Inferior parietal cortex (tissue), 1 donor: ENCODE results near the gene RGMA.
"Not testable (repeated sequence)": the region's sequence is repeated elsewhere in the genome, so short reads cannot be mapped to it uniquely, and the experiment has no call there.

ENCODE experiments used
- DNase-seq: peaks from one replicate; pipeline ENCODE4 v3.0.0-alpha.2; 2016; ENCODE audit errors: extremely low spot score

RGMA gene

DNA sequence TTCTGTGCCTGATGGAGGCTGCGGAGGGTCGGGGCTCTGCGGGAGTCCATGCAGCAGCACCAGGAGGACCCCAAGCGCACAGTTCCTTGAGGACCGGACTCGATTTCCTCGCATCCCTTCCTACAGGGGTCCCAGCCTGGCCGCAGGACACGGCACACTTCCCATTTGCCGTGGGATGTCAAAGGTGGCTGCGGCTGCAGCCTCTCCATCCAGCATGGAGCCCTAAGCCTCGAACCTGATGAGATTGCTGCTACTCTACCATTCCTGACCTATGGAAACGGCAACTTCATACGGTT, 40.6 kb downstream of the RGMA start:
- no peak for DNase-seq

DNA sequence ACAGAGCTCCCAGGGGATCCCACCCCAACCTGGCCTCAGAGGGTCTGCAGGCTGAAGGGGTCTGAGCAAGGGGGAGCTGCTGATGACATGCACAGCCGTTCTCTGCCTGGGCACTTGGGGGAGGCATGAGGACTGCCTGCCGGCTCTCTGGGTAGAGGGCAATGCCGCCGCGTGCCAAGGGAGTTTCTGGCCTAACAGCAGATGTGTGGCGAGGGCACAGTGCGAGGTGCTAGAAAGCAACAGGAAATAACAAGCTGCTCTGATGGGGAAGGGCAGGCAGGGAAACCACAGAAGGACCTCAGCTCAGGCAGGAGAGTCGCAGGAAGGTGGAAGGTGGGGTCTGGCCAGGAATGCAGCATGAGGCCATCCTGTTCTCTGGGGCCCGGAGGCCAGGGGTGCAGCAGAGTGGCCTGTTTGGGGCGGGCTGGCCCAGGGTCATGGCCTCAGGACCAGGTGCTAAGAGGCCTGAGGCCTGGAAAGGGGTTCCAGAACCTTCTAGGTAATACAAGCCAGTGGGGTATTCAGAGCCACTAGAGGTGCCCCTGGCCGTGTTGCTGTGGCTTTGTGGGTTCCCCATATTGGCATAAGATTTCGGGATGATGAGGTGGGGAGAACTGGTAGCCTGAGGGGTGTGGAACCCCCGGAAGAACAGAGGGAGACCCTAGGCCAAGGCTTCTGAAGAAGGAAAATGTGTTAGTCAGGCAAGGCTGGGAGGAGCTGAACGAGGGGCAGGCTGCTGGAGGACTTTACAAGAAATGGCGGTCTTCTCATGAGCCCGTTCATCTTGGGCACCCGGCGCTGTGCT, 41.2 kb downstream of the RGMA start:
- no peak for DNase-seq

DNA sequence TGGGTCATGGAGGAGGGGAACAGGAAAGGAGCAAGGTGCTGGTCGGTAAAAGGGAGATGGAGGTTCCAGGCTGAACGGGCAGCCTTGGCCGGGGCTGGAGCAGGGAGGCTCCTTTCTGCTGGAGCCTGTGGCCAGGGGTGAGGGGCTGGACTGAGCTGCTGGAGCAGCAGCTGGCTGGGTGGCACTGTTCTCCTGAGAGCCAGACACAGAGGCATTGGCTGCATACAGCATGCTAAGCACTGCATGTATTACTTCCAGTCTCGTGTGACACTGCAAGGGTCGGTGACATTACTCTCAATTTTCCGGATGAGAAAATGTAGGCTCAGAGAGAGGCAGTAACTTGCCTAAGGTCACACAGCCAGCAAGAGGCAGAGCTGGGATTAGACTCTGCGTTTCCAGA, 42.3 kb downstream of the RGMA start:
- DNase-seq, result no peak

DNA sequence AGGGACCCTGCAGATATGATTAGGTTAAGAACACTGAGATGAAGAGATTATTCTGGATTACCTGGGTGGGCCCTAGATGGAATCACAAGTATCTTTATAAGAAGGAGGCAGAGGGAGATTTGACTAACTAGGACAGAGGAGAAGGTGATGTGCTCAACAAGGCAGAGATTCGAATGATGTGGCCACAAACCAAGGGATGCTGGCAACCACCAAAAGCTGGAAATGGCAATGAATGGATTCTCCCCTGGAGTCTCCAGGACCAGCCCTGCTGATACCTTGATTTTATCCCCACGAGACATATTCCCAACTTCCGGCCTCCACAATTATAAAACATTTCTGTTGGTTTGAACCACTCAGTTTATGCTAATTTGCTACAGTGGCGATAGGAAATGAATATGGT, 42.9 kb downstream of the RGMA start:
- DNase-seq, result no peak

DNA sequence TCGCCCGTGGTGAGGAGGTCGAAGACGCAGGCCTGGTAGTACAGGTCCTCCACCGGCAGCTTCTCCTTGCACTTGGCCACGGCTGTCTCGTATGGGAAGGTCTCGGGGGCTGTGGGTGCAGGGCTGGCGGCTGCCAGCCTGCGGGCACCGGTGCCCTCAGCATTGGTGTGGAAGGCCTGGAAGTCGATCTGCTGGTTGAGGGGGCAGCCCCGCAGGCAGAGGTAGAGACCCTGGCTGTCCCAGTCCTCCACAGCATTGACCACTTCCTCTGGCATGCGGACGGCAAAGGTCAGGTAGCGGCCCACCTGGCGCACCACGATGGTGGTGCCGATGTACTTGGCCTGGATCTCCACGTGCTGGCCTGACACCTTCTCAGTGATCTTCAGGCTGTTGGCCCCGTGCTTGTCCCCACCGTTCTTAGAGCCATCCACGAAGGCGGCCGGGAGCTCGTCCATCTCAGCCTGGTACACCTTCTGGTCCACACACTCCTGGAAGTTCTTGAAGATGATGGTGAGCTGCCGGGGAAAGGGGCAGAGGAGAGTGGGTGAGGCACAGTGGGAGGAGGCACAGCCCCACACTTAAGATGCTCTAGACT, 43.7 kb downstream of the RGMA start:
- no peak for DNase-seq

DNA sequence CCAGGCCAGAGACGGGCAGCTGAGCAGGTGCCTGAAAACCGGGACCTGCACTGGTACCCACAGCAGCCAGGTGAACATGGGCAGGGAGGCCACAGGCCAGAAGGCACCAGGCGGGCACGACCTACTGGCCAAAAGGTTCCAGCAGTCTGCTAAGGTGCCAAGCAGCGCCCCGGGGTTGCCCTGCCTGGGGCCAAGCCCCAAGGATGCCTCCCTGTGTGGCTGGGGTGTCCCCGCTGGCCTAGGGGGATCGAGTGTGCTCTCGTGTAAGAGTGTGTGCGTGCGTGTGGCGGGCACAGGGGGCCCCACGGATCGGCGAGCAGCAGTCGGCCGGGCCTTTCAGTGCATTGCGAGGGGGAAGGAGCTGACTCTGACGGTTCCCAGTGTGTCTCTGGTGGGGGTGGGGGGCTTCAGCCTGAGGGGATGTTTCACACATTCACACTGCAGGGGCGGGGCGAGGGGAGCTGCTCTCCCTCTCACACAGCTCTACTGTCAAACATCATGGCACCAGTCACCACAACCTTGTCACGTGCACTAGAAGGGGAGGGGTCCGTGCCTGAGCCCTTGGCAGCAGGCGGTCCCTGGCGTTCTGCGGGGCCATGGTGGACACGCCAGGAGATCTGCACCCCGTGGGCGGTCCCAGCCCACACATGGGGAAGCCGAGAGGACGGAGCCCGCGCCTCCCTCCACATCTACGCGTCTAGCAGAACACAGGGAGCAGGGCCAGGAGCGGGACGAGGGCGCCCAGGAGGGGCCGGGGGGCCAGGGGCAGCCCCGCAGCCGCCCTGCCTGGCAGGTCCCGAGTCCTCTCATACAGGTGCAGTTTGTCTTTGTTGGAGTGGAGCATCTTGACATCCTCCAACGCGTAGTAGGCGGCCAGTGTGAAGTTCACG, 44.5 kb downstream of the RGMA start:
- no peak for DNase-seq

DNA sequence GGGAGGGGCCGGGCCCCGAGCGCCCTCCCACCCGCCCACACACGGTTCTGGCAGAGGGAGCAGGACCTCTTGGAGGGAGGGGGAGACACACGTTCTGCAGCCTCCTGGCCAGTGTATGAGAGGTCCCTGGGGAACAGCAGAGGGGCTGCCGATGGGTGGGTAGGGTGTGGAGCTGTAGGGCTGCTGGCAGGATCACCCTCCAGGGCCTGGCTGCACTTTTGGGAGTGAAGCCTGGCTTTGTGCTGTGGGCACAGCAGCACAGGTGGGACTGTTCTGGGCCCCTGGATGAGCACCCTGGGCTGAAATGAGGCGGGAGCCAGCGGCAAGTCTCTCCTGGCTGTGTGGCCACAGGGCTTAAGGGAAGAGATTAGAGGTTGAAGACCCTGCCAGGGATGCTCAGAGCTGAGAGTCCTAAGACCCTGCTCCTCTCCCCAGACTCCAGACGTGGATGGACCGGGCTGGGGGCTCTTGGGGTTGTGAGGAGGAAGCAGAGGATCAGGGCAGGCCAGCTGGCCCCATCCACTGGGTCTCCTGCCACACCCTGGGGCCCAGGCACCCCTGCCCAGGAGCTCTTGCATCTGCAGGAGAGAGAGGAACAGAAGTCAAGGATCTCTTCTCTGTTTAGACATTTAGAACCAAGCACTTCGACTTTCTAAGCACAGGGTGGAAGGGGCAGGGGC, 45.2 kb downstream of the RGMA start:
- DNase-seq, result no peak

DNA sequence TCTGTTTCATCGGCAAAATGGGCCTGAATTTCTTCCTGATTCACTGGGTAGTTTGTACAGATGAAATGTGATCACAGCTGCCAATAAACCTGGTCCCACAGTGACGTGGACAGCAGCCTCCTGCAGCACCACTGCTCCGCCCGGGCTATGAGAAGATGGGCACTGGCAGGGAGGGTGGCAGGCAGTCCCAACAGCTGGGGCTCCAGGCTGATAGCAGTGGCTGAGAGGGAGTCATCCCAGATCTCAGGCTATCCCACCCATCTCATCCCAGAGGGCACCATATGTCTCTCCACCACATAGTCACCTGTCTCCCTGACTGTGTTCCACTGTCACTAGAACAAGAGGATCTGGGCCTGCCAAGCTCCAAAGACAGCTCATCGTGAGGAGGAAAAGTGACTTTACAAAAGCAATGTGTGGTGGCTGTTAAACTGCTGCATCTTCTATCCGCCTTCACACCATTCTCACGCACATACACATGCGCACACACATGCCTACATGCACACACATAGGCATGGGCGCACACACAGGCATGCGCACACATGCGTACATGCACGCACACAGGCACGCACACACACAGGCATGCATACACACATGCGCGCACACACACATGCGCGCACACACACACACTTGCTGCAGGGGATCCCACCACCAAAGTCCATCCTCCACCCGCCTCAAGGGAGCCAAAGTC, 46.2 kb downstream of the RGMA start:
- no peak for DNase-seq

DNA sequence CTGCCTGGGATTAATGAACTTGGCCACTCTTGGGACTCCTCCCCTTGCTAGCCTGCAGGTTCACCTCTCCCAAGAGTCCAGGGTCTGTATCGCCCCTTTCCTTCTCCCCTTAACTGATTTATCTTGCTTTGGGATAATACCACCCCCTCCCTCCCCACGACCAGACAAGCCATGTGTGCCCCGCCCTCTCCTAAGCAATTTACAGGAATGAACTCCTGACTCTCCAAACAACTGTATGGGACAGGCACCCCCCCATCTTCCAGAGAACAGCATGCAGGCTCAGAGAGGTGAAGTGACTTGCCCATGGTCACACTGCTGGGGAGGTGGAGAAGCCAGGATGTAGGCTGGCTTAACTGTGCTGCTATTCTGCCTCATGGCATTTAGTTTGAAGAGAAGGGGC, 46.8 kb downstream of the RGMA start:
- no peak for DNase-seq

DNA sequence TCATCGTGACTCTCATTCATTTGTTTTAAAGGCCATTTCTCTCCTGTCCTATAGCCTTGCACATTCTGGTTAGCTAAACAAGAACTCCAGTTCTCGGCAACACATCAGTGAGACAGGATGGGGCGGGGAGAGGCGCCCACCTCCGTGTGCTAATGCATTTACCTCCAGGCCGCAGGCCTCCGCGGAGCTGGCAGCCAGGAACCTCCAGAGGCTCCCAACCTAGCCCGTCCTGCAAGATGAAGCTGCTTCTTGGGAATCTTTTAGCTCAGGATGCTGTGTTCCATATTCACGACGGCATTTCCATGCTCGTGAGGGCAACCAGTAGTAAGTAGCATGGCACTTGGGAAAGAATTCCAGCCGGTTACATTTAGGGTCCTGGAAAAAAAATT, 47.9 kb downstream of the RGMA start:
- DNase-seq, result no peak

DNA sequence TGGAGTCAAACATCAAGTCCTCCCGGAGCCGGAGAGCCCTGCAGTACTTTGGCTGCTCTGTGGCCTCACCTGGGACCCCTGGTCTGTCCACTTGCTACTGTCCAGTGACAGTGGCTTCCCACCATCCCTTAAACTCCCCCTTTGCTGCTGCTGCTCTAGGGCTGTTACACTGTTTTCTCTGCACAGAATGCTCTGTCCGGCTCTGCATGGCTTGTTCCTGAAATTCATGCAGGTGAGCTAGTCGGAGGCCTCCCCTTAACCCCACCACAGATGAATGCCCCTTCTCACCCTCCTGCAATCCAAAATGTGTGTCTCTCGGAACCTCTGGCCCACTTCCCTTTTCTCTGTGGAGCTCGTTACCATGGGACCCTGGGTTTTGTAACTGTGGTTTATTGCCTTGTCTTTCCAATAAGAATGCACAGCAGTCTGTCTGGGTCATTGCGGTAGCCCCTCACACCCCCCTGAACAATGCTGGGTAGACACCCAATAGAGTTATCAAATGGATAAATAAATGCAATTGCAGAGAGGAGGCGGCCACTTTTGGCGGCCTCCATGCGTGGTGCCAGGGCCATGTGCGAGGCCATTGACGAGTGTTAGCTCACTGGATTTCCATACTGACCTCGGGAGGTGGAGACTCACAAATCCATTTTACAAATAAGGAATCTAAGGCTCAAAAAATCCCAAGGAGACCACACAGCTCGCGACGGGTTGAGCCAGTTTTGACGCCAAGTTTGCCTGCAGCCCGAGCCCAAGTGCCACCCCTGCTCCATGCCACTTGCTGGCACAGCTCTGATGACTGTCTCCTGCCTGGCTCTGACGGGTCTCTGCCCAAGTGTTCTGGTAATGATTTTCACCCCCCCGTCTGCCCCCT, 48.5 kb downstream of the RGMA start:
- DNase-seq, result no peak

DNA sequence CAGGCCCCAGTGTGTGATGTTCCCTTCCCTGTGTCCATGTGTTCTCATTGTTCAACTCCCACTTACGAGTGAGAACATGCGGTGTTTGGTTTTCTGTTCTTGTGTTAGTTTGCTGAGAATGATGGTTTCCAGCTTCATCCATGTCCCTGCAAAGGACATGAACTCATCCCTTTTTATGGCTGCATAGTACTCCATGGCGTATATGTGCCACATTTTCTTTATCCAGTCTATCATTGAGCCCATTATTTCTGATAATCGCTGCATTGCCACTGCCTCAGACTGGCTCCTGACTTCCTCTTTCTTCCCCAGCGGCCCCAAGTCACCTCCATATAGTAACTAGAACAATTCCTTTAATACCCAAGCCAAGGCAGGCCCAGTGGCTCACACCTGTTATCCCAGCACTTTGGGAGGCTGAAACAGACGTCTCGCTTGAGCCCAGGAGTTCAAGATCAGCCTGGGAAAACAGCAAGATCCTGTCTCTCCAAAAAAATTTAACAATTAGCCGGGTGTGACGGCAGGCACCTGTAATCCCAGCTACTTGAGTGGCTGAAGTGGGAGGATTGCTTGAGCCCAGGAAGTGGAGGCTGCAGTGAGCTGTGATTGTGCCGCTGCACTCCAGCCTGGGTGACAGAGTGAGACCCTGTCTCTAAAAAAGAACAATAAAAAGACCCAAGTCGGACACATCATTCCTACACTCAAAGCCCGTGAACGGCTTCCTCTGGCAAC, 49.3 kb downstream of the RGMA start:
- DNase-seq, result not testable (repeated sequence)

DNA sequence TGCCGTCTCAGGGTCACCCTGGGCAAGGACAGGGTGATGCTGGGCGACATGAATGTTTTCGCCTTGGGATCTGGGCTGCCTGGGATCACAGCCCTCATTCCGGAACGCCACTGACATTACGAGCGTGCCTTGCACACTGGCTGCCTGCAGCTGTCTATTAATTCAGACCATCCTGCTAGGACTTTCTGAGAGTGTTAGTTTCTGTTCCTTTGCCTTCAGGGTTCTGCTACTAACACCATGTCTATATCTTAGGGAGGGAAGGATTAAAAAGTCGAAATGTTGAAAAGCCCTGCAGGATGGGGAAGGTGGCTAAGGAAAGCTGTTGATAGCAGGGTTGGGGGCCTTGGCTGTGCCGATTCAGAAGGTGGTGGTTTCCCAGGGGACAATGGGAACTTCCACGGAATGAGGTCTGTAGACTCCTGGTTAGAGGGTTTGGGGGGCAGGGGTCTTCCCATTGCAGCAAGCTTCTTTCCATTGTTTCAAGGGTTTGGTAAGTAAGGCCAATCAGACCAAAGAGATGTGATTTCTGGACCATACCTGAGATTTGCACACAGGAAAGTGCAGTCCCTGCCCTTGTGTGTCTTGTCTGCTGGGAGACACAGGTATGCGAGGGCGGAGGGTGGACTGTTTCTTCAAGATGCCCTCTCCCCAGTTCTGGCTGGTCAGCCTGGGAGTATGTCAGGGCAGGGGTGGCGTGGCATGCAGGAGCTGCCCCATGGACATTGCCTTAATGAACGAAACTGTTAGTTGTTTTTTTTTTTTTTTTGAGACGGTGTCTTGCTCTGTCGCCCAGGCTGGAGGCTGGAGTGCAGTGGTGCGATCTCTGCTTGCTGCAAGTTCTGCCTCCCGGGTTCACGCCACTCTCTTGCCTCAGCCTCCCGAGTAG, 50.9 kb downstream of the RGMA start:
- no peak for DNase-seq

DNA sequence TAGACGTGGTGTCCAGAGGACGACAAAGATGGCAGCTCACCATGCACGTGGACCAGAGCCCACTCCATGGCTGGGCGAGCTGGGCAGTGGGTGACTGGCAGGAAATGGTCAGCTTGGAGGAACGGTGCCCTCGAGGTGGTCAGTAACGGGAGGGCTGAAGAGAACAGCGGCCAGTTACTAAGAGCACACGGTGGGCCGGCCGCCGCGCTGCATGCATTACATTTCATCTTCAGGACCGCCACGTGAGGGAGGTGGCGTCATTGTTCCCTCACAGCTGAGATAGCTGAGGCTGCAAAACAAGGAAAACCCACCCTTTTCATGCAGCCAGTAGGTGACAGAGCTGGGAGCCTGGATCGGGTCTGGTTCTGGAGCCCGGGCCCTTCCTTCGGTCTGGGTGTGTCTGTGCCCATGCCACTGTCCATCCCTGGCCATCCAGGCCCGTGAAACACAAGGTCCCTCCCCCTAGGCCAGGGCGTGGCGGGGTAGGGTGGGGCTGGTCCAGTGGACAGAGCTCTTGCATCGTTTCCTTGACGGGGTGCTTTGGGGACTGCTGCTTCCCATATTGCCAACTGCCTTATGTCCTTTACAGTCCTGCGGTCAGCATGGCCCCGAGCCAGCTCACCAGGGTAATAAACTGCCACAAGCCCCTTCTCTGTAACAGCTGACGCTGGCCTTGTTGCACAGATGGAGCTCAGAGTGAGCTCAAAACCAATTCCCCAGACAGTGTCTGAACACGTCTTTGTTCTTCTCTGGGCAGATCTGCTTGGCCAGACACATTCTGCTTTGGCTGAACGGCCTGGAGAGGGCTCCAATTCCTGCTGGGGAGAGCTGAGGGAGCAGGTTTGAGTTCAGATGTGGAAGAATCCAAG, 51.8 kb downstream of the RGMA start:
- peak; percentile 56 for DNase-seq

DNA sequence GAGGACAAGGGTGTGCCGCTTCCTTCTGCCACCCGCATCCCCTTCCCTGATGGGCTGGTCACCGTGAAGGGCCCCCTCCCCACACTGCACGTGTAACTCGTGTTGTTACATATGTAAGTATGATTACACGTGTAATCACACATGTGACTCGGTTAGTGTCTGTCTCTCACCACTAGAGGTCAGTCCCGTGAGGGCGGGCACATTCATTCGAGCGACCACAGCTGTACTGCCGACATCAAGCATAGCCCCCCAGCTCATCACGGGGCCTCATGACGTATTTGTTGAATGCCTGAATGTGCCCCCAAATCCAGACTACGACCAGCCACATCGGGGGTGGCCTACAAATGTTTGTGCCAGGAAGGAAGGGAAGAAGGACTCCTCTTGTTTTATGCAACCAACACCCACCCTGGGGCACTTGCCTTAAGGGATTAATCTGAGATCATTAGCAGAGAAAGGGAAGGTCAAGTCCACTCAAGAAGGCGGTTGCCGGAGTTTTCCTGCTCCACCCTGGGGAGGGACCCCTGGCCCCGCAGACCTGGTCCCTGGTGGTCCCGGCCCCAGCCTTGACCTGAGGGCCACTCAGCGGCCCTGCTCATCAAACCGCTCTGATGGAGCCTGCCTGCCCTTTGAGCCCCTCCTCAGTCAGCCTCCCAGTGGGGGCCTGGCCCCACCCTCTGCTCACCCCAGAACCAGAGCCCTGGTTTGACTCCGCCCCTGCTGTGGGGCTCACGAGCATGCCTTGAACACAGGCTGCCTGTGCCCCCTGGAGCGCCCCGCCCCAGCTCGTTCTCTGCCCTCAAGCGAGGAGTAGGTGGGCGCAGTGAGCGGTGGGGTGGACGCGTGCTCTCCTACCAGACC, 52.8 kb downstream of the RGMA start:
- no peak for DNase-seq

DNA sequence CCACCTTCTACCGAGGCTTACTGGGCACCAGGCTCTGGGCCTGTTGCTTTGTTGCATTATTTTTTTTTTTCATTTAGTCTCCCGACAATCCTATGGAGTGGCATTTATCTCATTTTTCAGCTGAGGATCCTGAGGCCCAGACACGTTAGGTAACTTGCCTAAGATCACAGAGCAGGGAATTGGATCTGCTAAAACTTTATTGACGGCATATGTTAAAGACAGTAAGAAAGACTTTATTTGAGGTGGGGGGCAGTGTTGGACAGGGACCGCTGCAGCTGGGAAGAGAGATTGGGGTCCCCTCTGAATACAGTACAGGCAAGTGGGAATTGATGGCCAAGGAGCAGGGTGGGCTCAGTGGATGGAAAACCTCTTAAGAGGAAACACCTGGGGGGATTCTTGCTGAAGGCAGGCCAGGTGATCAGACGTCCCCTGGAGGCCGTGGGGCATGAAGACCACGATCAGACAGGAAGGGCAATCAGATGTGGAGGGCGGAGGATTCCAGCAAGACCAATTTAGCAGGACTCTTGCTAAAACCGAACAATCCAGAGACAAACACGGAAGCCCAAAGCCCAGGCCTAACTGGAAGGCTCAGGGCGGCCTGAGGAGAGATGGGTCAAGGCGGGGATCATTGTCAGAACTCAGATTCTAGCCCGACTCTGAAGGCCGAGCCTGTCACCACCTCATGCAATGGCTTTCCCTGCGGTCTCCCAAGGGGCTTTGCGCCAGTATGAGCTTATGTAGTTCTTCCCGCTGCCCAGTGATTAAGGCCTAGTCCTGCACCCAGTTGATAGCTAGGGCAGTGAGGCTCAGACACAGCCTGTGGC, 53.7 kb downstream of the RGMA start:
- no peak for DNase-seq
